Liver (tissue), 9 donors: ENCODE data around the gene PTPRN2. TPM values are rescaled to one million over a fixed set of nuclear protein-coding genes. Genes with fewer than 3 reads are reported as not detected.

ENCODE experiments used
- DNase-seq: peaks from one replicate; pipeline ENCODE4 v3.0.0-alpha.2; 2017; ENCODE audit warnings: low spot score
- H3K27ac ChIP-seq, 2 donors: one replicate each; pipeline ENCODE4 v1.7.0; 2013; ENCODE audit warnings: inconsistent platforms in 2 of 2, low read length in 2 of 2, control low read depth in 1 of 2, low read depth in 1 of 2, mild to moderate bottlenecking in 1 of 2
- H3K27me3 ChIP-seq, 4 donors: one replicate each; pipeline versions ENCODE4 v1.6.1 to v1.7.0; 2013; ENCODE audit warnings: low read length in 3 of 4, inconsistent platforms in 1 of 4, mild to moderate bottlenecking in 1 of 4, moderate library complexity in 1 of 4; ENCODE audit not compliant: control insufficient read depth in 4 of 4, insufficient read depth in 4 of 4
- H3K36me3 ChIP-seq, 4 donors: one replicate each; pipeline versions ENCODE4 v1.6.1 to v1.7.0; 2013; ENCODE audit warnings: low read length in 3 of 4, mild to moderate bottlenecking in 3 of 4, low read depth in 1 of 4, moderate library complexity in 1 of 4; ENCODE audit not compliant: control insufficient read depth in 4 of 4, insufficient read depth in 3 of 4
- H3K4me1 ChIP-seq, 4 donors: one replicate each; pipeline versions ENCODE4 v1.6.1 to v1.7.0; 2013; ENCODE audit warnings: low read length in 3 of 4, mild to moderate bottlenecking in 3 of 4, moderate library complexity in 1 of 4; ENCODE audit not compliant: control insufficient read depth in 4 of 4, insufficient read depth in 4 of 4
- H3K4me3 ChIP-seq, 3 donors: one replicate each; pipeline versions ENCODE4 v1.6.1 to v1.7.0; 2013; ENCODE audit warnings: low read length in 3 of 3, control low read depth in 1 of 3, low read depth in 1 of 3, mild to moderate bottlenecking in 1 of 3
- H3K9ac ChIP-seq, 2 donors: one replicate each; pipeline ENCODE4 v1.7.0; 2013; ENCODE audit warnings: low read length in 2 of 2, mild to moderate bottlenecking in 2 of 2, moderate library complexity in 2 of 2, control low read depth in 1 of 2, low read depth in 1 of 2
- H3K9me3 ChIP-seq, 4 donors: one replicate each; pipeline versions ENCODE4 v1.6.1 to v1.7.0; 2013; ENCODE audit warnings: low read length in 3 of 4; ENCODE audit not compliant: control insufficient read depth in 4 of 4
- EGR1 ChIP-seq, 2 donors: IDR thresholded peaks; 2 replicates each; pipeline ENCODE4 v1.6.1; 2016 to 2018; ENCODE audit warnings: antibody characterized with exemption in 2 of 2, low read depth in 2 of 2
- GABPA ChIP-seq, 2 donors: IDR thresholded peaks in 1 of 2; conservative IDR thresholded peaks in 1 of 2; 2 replicates each; pipeline ENCODE4 v1.6.1; 2016; ENCODE audit warnings: antibody characterized with exemption in 2 of 2, mild to moderate bottlenecking in 1 of 2, moderate library complexity in 1 of 2
- HNF4A ChIP-seq, 2 donors: conservative IDR thresholded peaks; 2 replicates each; pipeline ENCODE4 v1.6.1; 2016; ENCODE audit warnings: antibody characterized with exemption in 2 of 2, mild to moderate bottlenecking in 2 of 2
- HNF4G ChIP-seq: IDR thresholded peaks from 2 replicates; pipeline ENCODE4 v1.6.1; 2016; ENCODE audit warnings: antibody characterized with exemption
- JUND ChIP-seq, 2 donors: IDR thresholded peaks; 2 replicates each; pipeline ENCODE4 v1.6.1; 2016; ENCODE audit warnings: antibody characterized with exemption in 2 of 2
- NR2F2 ChIP-seq: IDR thresholded peaks from 2 replicates; pipeline ENCODE4 v1.6.1; 2016; ENCODE audit warnings: antibody characterized with exemption
- RAD21 ChIP-seq, 2 donors: IDR thresholded peaks; 2 replicates each; pipeline ENCODE4 v1.6.1; 2016; ENCODE audit warnings: antibody characterized with exemption in 2 of 2, mild to moderate bottlenecking in 2 of 2
- RXRA ChIP-seq, 2 donors: IDR thresholded peaks; 2 replicates each; pipeline ENCODE4 v1.6.1; 2017 to 2018; ENCODE audit warnings: antibody characterized with exemption in 2 of 2, mild to moderate bottlenecking in 1 of 2
- SP1 ChIP-seq: IDR thresholded peaks from 2 replicates; pipeline ENCODE4 v1.6.1; 2018; ENCODE audit warnings: antibody characterized with exemption, mild to moderate bottlenecking
- TAF1 ChIP-seq: conservative IDR thresholded peaks from 2 replicates; pipeline ENCODE4 v1.6.1; 2016; ENCODE audit warnings: antibody characterized with exemption, mild to moderate bottlenecking
- YY1 ChIP-seq: IDR thresholded peaks from 2 replicates; pipeline ENCODE4 v1.6.1; 2016; ENCODE audit warnings: antibody characterized with exemption, mild to moderate bottlenecking
- WGBS: extraction: QIAGEN DNeasy Blood & Tissue Kit; methylation state at CpG from one replicate; pipeline ENCODE4 v1.1.7; 2013; 5-methylcytosine and 5-hydroxymethylcytosine counted together
- polyA plus RNA-seq, 2 donors: library from polyadenylated mRNA; stranded (reverse) in 1 of 2; unstranded in 1 of 2; fragments of 200-250 nt in 1 of 2; fragments of >200 nt in 1 of 2; fragmentation: Nextera tagmentation in 1 of 2; extraction: Ambion mirVana in 1 of 2; gene quantifications; one replicate each; pipeline versions ENCODE4 v1.2.1 to v1.2.3, GENCODE V29; 2013 to 2015
- total RNA-seq, 2 donors: library from RNA; depleted of rRNA; stranded (reverse); fragments of >200 nt; gene quantifications; one replicate each; pipeline ENCODE4 v1.2.3, GENCODE V29; 2014
- TF ChIP-seq, protein P1 (sequence below): fragments of 150-350 bp; IDR thresholded peaks from 2 replicates; pipeline ENCODE4 v1.5.1; 2017; ENCODE audit warnings: improper control_type of control experiment, low read depth, low read length; ENCODE audit not compliant: missing input control
- TF ChIP-seq, protein P2 (sequence below): IDR thresholded peaks from 2 replicates; pipeline ENCODE4 v1.6.1; 2016; ENCODE audit warnings: antibody characterized with exemption
- TF ChIP-seq, protein P3 (sequence below): IDR thresholded peaks from 2 replicates; pipeline ENCODE4 v1.6.1; 2016; ENCODE audit warnings: antibody characterized with exemption, mild to moderate bottlenecking
- TF ChIP-seq, protein P4 (sequence below): IDR thresholded peaks from 2 replicates; pipeline ENCODE4 v1.6.1; 2016; ENCODE audit warnings: antibody characterized with exemption
- TF ChIP-seq, protein P5 (sequence below): IDR thresholded peaks from 2 replicates; pipeline ENCODE4 v1.6.1; 2016; ENCODE audit warnings: antibody characterized with exemption
- donor health status: healthy.
- donor health status: healthy.
- donor health status: healthy.
- donor health status: healthy.
- donor health status: healthy.

PTPRN2 gene
- total and polyA plus RNA-seq, 4 donors = 0.75 to 1.9 (median 1.1) TPM

DNA sequence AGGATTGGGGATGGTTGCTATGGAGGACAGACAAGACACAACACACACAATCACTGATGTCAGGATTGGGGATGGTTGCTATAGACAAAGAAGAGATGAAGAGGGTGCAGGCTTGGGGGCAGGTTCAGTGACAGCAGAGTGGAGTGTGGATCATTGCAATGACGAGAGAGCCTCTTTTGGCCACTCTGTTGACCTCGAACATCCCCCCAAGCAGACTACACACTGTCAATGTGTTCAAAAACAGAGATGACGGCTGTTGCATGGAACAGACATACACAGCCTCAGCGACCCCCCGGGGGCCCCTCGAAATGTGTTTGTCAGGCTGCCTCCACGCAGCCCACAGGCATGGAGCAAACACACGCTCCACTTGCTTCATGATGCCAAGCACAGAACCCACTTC, 133.0 kb downstream of the PTPRN2 start:
- TF ChIP-seq RXRA (IDR thresholded peaks at IDR 0.05) (no peak), HNF4G (no peak), TAF1 (no peak), EGR1 (IDR thresholded peaks at IDR 0.05; ENCODE audit: low read depth in 2 of 2) (no peak), JUND (IDR thresholded peaks at IDR 0.05) (no peak), YY1 (no peak), GABPA (IDR thresholded peaks at IDR 0.05 in 1 of 2, conservative IDR thresholded peaks at IDR 0.05 in 1 of 2) (no peak), RAD21 (IDR thresholded peaks at IDR 0.05) (no peak), SP1 (no peak), HNF4A (conservative IDR thresholded peaks at IDR 0.05) (no peak), NR2F2 (no peak)
- TF ChIP-seq, protein P1, sequence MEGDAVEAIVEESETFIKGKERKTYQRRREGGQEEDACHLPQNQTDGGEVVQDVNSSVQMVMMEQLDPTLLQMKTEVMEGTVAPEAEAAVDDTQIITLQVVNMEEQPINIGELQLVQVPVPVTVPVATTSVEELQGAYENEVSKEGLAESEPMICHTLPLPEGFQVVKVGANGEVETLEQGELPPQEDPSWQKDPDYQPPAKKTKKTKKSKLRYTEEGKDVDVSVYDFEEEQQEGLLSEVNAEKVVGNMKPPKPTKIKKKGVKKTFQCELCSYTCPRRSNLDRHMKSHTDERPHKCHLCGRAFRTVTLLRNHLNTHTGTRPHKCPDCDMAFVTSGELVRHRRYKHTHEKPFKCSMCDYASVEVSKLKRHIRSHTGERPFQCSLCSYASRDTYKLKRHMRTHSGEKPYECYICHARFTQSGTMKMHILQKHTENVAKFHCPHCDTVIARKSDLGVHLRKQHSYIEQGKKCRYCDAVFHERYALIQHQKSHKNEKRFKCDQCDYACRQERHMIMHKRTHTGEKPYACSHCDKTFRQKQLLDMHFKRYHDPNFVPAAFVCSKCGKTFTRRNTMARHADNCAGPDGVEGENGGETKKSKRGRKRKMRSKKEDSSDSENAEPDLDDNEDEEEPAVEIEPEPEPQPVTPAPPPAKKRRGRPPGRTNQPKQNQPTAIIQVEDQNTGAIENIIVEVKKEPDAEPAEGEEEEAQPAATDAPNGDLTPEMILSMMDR = no peak
- TF ChIP-seq, protein P2, sequence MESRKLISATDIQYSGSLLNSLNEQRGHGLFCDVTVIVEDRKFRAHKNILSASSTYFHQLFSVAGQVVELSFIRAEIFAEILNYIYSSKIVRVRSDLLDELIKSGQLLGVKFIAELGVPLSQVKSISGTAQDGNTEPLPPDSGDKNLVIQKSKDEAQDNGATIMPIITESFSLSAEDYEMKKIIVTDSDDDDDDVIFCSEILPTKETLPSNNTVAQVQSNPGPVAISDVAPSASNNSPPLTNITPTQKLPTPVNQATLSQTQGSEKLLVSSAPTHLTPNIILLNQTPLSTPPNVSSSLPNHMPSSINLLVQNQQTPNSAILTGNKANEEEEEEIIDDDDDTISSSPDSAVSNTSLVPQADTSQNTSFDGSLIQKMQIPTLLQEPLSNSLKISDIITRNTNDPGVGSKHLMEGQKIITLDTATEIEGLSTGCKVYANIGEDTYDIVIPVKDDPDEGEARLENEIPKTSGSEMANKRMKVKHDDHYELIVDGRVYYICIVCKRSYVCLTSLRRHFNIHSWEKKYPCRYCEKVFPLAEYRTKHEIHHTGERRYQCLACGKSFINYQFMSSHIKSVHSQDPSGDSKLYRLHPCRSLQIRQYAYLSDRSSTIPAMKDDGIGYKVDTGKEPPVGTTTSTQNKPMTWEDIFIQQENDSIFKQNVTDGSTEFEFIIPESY = no peak
- TF ChIP-seq, protein P3, sequence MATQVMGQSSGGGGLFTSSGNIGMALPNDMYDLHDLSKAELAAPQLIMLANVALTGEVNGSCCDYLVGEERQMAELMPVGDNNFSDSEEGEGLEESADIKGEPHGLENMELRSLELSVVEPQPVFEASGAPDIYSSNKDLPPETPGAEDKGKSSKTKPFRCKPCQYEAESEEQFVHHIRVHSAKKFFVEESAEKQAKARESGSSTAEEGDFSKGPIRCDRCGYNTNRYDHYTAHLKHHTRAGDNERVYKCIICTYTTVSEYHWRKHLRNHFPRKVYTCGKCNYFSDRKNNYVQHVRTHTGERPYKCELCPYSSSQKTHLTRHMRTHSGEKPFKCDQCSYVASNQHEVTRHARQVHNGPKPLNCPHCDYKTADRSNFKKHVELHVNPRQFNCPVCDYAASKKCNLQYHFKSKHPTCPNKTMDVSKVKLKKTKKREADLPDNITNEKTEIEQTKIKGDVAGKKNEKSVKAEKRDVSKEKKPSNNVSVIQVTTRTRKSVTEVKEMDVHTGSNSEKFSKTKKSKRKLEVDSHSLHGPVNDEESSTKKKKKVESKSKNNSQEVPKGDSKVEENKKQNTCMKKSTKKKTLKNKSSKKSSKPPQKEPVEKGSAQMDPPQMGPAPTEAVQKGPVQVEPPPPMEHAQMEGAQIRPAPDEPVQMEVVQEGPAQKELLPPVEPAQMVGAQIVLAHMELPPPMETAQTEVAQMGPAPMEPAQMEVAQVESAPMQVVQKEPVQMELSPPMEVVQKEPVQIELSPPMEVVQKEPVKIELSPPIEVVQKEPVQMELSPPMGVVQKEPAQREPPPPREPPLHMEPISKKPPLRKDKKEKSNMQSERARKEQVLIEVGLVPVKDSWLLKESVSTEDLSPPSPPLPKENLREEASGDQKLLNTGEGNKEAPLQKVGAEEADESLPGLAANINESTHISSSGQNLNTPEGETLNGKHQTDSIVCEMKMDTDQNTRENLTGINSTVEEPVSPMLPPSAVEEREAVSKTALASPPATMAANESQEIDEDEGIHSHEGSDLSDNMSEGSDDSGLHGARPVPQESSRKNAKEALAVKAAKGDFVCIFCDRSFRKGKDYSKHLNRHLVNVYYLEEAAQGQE = no peak
- TF ChIP-seq, protein P4, sequence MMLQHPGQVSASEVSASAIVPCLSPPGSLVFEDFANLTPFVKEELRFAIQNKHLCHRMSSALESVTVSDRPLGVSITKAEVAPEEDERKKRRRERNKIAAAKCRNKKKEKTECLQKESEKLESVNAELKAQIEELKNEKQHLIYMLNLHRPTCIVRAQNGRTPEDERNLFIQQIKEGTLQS = no peak
- TF ChIP-seq, protein P5, sequence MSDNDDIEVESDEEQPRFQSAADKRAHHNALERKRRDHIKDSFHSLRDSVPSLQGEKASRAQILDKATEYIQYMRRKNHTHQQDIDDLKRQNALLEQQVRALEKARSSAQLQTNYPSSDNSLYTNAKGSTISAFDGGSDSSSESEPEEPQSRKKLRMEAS = no peak
- H3K27ac ChIP-seq = no peak overlapping the region
- H3K4me1 ChIP-seq = no peaks in the 10 kb centered on the region
- H3K4me3 ChIP-seq = no peak overlapping the region
- H3K27me3 ChIP-seq = no peaks in the 10 kb centered on the region
- WGBS = 89% methylated on average over 8 of the region's 8 CpGs
- H3K9ac ChIP-seq = no peak overlapping the region
- H3K36me3 ChIP-seq = no peaks in the 10 kb centered on the region
- no peaks in the 10 kb centered on the region for H3K9me3 ChIP-seq
- no peak for DNase-seq

DNA sequence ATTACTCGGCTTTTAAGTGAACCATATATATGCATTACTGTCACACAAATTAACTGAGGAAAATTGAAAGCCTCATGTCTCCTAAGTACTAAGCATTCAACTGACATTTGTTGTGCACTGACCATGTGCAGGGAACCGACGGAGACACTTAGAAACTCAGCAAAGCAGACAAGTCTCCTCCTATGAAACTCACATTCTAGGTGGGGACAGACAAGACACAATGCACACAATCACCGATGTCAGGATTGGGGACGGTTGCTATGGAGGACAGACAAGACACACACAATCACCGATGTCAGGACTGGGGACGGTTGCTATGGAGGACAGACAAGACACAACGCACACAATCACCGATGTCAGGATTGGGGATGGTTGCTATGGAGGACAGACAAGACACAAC, 134.0 kb downstream of the PTPRN2 start:
- H3K27me3 ChIP-seq = no peaks in the 10 kb centered on the region
- DNase-seq = no peak
- no peaks in the 10 kb centered on the region for H3K4me1 ChIP-seq
- no peak for TF ChIP-seq GABPA (IDR thresholded peaks at IDR 0.05 in 1 of 2, conservative IDR thresholded peaks at IDR 0.05 in 1 of 2)
- no peak for TF ChIP-seq RAD21 (IDR thresholded peaks at IDR 0.05)
- TF ChIP-seq, protein P3 = no peak
- no peak for TF ChIP-seq TAF1
- TF ChIP-seq, protein P4 = no peak
- TF ChIP-seq, protein P1 = no peak
- TF ChIP-seq YY1 = no peak

More for the DNA sequence above, 134.0 kb downstream of the PTPRN2 start:
- H3K27ac ChIP-seq = no peak overlapping the region
- no peaks in the 10 kb centered on the region for H3K9me3 ChIP-seq
- H3K4me3 ChIP-seq = no peak overlapping the region
- 85% methylated on average over 9 of the region's 9 CpGs for WGBS
- no peaks in the 10 kb centered on the region for H3K36me3 ChIP-seq
- no peak overlapping the region for H3K9ac ChIP-seq
